ENCODE results near the gene ZNF423. TPM values are rescaled to one million over a fixed set of nuclear protein-coding genes. Genes with fewer than 3 reads are reported as not detected.

Gene ZNF423
- total and polyA plus RNA-seq, 2 experiments from 2014 or later, result 14.9 to 41.8 TPM

DNA sequence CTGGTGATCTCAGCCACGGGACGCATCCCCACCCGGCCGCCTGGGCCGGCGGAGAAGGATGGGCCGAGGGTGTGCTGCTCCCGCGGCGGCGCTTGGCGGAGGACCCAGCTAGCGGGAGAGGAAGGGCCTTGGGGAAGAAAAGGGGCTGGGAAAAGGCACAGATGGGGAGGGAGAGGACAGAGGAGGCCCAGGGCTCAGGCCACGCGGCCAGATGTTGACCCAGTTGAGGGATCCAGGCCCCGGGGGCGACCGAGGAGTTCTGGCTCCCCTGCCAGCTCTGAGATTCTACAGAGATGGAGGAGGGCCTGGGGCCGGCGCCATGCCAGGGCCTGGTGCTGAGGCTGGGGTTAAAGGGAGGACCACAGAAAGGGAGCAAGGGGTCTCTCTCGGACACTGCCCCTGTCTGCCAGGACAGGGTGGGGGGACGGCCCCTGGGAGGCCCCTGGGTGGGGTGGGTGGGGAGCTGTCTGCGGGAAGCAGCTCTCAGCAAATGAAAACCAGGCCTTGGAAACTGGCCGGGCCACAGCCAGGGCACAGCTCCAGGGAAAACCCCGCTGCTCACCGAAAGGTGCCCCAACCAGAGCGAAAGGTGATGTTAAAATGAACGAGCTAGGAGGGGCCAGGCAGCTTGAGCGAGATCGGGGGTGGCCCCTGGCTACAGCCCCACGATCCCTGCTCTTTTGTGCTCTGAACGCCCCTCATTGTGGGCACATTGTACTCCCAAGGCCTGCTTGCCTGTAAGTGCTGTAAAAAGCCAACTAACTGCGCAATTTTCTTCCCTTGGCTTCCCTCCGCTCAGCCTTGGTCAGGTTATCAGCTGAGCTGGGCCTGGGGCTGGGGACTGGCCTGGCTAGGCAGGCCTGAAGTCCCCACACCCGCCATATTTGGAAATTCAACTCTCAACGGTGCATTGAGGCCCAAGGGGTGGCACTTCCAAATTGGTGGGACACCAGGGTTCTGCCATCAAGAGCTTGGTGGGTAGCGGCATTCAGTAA is 191.4 kb downstream of the ZNF423 start:
- peak overlapping the region; percentile 36; the same call in 1 of the 2 replicates for H3K27ac Mint-ChIP-seq

More for the DNA sequence above, 191.4 kb downstream of the ZNF423 start:
- DNase-seq (ENCODE audit: low spot score), result no peak
- no peaks in the 10 kb centered on the region for H3K27me3 ChIP-seq (ENCODE audit: insufficient read depth)
- no peak overlapping the region for H2AFZ ChIP-seq
- no peak overlapping the region for H3K27ac ChIP-seq (ENCODE audit: low read depth)
- no peaks in the 10 kb centered on the region for H3K36me3 ChIP-seq (ENCODE audit: insufficient read depth)
- no peaks in the 10 kb centered on the region for H3F3A ChIP-seq (replicated peaks; ENCODE audit: low read depth)
- peaks cover 7% of the 10 kb centered on the region for H3K27me3 Mint-ChIP-seq (ENCODE audit: insufficient read depth, low read depth, poor library complexity)
- no peak overlapping the region for H3K4me2 ChIP-seq
- no peak for TF ChIP-seq EZH2 (IDR thresholded peaks at IDR 0.05; ENCODE audit: low read depth, unreplicated experiment)
- TF ChIP-seq NANOG (IDR thresholded peaks at IDR 0.05; ENCODE audit: borderline replicate concordance), result no peak
- TF ChIP-seq POLR2AphosphoS5 (IDR thresholded peaks at IDR 0.05; ENCODE audit: low read depth), result no peak
- no peak for TF ChIP-seq ZNF114 (CRISPR knock-in tag; IDR thresholded peaks at IDR 0.05)
- no peak for TF ChIP-seq JUNB (IDR thresholded peaks at IDR 0.05; ENCODE audit: unreplicated experiment)
- TF ChIP-seq, protein P1, sequence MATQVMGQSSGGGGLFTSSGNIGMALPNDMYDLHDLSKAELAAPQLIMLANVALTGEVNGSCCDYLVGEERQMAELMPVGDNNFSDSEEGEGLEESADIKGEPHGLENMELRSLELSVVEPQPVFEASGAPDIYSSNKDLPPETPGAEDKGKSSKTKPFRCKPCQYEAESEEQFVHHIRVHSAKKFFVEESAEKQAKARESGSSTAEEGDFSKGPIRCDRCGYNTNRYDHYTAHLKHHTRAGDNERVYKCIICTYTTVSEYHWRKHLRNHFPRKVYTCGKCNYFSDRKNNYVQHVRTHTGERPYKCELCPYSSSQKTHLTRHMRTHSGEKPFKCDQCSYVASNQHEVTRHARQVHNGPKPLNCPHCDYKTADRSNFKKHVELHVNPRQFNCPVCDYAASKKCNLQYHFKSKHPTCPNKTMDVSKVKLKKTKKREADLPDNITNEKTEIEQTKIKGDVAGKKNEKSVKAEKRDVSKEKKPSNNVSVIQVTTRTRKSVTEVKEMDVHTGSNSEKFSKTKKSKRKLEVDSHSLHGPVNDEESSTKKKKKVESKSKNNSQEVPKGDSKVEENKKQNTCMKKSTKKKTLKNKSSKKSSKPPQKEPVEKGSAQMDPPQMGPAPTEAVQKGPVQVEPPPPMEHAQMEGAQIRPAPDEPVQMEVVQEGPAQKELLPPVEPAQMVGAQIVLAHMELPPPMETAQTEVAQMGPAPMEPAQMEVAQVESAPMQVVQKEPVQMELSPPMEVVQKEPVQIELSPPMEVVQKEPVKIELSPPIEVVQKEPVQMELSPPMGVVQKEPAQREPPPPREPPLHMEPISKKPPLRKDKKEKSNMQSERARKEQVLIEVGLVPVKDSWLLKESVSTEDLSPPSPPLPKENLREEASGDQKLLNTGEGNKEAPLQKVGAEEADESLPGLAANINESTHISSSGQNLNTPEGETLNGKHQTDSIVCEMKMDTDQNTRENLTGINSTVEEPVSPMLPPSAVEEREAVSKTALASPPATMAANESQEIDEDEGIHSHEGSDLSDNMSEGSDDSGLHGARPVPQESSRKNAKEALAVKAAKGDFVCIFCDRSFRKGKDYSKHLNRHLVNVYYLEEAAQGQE (IDR thresholded peaks at IDR 0.05; ENCODE audit: unreplicated experiment), result no peak
- TF ChIP-seq, protein P2, sequence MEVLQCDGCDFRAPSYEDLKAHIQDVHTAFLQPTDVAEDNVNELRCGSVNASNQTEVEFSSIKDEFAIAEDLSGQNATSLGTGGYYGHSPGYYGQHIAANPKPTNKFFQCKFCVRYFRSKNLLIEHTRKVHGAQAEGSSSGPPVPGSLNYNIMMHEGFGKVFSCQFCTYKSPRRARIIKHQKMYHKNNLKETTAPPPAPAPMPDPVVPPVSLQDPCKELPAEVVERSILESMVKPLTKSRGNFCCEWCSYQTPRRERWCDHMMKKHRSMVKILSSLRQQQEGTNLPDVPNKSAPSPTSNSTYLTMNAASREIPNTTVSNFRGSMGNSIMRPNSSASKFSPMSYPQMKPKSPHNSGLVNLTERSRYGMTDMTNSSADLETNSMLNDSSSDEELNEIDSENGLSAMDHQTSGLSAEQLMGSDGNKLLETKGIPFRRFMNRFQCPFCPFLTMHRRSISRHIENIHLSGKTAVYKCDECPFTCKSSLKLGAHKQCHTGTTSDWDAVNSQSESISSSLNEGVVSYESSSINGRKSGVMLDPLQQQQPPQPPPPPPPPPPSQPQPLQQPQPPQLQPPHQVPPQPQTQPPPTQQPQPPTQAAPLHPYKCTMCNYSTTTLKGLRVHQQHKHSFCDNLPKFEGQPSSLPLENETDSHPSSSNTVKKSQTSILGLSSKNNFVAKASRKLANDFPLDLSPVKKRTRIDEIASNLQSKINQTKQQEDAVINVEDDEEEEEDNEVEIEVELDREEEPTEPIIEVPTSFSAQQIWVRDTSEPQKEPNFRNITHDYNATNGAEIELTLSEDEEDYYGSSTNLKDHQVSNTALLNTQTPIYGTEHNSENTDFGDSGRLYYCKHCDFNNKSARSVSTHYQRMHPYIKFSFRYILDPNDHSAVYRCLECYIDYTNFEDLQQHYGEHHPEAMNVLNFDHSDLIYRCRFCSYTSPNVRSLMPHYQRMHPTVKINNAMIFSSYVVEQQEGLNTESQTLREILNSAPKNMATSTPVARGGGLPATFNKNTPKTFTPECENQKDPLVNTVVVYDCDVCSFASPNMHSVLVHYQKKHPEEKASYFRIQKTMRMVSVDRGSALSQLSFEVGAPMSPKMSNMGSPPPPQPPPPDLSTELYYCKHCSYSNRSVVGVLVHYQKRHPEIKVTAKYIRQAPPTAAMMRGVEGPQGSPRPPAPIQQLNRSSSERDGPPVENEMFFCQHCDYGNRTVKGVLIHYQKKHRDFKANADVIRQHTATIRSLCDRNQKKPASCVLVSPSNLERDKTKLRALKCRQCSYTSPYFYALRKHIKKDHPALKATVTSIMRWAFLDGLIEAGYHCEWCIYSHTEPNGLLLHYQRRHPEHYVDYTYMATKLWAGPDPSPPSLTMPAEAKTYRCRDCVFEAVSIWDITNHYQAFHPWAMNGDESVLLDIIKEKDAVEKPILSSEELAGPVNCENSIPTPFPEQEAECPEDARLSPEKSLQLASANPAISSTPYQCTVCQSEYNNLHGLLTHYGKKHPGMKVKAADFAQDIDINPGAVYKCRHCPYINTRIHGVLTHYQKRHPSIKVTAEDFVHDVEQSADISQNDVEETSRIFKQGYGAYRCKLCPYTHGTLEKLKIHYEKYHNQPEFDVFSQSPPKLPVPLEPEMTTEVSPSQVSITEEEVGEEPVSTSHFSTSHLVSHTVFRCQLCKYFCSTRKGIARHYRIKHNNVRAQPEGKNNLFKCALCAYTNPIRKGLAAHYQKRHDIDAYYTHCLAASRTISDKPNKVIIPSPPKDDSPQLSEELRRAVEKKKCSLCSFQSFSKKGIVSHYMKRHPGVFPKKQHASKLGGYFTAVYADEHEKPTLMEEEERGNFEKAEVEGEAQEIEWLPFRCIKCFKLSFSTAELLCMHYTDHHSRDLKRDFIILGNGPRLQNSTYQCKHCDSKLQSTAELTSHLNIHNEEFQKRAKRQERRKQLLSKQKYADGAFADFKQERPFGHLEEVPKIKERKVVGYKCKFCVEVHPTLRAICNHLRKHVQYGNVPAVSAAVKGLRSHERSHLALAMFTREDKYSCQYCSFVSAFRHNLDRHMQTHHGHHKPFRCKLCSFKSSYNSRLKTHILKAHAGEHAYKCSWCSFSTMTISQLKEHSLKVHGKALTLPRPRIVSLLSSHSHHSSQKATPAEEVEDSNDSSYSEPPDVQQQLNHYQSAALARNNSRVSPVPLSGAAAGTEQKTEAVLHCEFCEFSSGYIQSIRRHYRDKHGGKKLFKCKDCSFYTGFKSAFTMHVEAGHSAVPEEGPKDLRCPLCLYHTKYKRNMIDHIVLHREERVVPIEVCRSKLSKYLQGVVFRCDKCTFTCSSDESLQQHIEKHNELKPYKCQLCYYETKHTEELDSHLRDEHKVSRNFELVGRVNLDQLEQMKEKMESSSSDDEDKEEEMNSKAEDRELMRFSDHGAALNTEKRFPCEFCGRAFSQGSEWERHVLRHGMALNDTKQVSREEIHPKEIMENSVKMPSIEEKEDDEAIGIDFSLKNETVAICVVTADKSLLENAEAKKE (CRISPR knock-in tag; IDR thresholded peaks at IDR 0.05), result no peak
- no peak for TF ChIP-seq EZH2phosphoT487 (IDR thresholded peaks at IDR 0.05; ENCODE audit: unreplicated experiment)
- no peak for TF ChIP-seq STAT1 (IDR thresholded peaks at IDR 0.05; ENCODE audit: unreplicated experiment)
- TF ChIP-seq ZNF331 (CRISPR knock-in tag; IDR thresholded peaks at IDR 0.05; ENCODE audit: low read depth), result no peak
- H3K4me1 ChIP-seq (ENCODE audit: insufficient read depth), result peaks cover 19% of the 10 kb centered on the region
- H3K4me1 Mint-ChIP-seq, result peaks cover 54% of the 10 kb centered on the region
- no peak overlapping the region for H3K4me3 ChIP-seq
- no peaks in the 10 kb centered on the region for H4K20me1 ChIP-seq (replicated peaks; ENCODE audit: insufficient read depth)
- no peaks in the 10 kb centered on the region for H3K36me3 Mint-ChIP-seq (ENCODE audit: low read depth)
- H3K9me2 ChIP-seq (ENCODE audit: insufficient read depth), result no peaks in the 10 kb centered on the region
- no peaks in the 10 kb centered on the region; the same call in 2 of the 3 replicates for H3K9me3 Mint-ChIP-seq
- H3K79me2 ChIP-seq (replicated peaks; ENCODE audit: insufficient read depth), result no peaks in the 10 kb centered on the region
- ATAC-seq, result no peak; the same call in 1 of the 3 replicates
- no peak overlapping the region for H3K4me3 Mint-ChIP-seq
